HEK293 (cell line): Measurements from ENCODE around the gene ERBB4.

Experiments
- CTCF ChIA-PET: fragments of 350-600 bp; formaldehyde crosslinking; extraction: SDS; loops from one replicate; lab custom pipeline; 2021; ENCODE audit warnings: antibody characterized with exemption; lab: Yijun Ruan, JAX
- POLR2A ChIA-PET: fragments of 300-600 bp; formaldehyde crosslinking; extraction: SDS; loops from one replicate; lab custom pipeline; 2020; ENCODE audit warnings: antibody characterized with exemption, inconsistent platforms; lab: Yijun Ruan, JAX
- H3K27ac ChIP-seq: fragments of 200-500 bp; sonication (Bioruptor generic); 2 replicates; pipeline ENCODE4 v1.5.1; 2014; ENCODE audit warnings: low read depth, low read length, control low read depth, inconsistent platforms; ENCODE audit errors: extremely low read depth
- H3K36me3 ChIP-seq, 2 experiments: fragments of 200-500 bp in 1 of 2; sonication (Bioruptor generic) in 1 of 2; 1 replicate in 1 of 2; 2 replicates in 1 of 2; pipeline ENCODE4 v1.5.1; 2014 to 2017; ENCODE audit warnings: inconsistent platforms in 2 of 2, low read length in 2 of 2; ENCODE audit not compliant: control insufficient read depth in 2 of 2, insufficient read depth in 1 of 2
- H3K4me1 ChIP-seq: fragments of 200-500 bp; sonication (Bioruptor generic); 2 replicates; pipeline ENCODE4 v1.5.1; 2014; ENCODE audit warnings: mild to moderate bottlenecking, low read length, inconsistent platforms; ENCODE audit not compliant: control insufficient read depth, insufficient read depth
- H3K4me3 ChIP-seq: 2 replicates; pipeline ENCODE4 v1.5.1; 2011; ENCODE audit warnings: low read depth, mild to moderate bottlenecking, control low read depth, low read length, moderate library complexity
- H3K9me3 ChIP-seq: fragments of 200-500 bp; sonication (Bioruptor generic); 2 replicates; pipeline ENCODE4 v1.5.1; 2014; ENCODE audit warnings: low read depth, low read length, inconsistent platforms; ENCODE audit not compliant: control insufficient read depth, insufficient read depth
- GLI4 ChIP-seq: fragments of 450-650 bp; formaldehyde crosslinking; IDR thresholded peaks from 2 replicates; pipeline ENCODE4 v1.5.1; 2016; ENCODE audit warnings: missing biosample characterization, missing genetic modification characterization
- GLIS1 ChIP-seq: fragments of 450-650 bp; formaldehyde crosslinking; IDR thresholded peaks from 2 replicates; pipeline ENCODE4 v1.5.1; 2016; ENCODE audit warnings: missing biosample characterization, missing genetic modification characterization
- HOXC10 ChIP-seq: sonication (generic); formaldehyde crosslinking; IDR thresholded peaks from 2 replicates; pipeline ENCODE4 v1.8.1; 2023; ENCODE audit warnings: mild to moderate bottlenecking, missing genetic modification reagents
- KLF1 ChIP-seq: fragments of 450-650 bp; formaldehyde crosslinking; IDR thresholded peaks from 2 replicates; pipeline ENCODE4 v1.5.1; 2016; ENCODE audit warnings: missing biosample characterization, missing genetic modification characterization
- KLF8 ChIP-seq: fragments of 450-650 bp; formaldehyde crosslinking; IDR thresholded peaks from 2 replicates; pipeline ENCODE4 v1.5.1; 2016; ENCODE audit warnings: missing biosample characterization, missing genetic modification characterization
- SP2 ChIP-seq: fragments of 450-650 bp; formaldehyde crosslinking; IDR thresholded peaks from 2 replicates; pipeline ENCODE4 v1.5.1; 2016; ENCODE audit warnings: missing biosample characterization, missing genetic modification characterization
- ZBTB20 ChIP-seq: fragments of 450-650 bp; formaldehyde crosslinking; IDR thresholded peaks from 2 replicates; pipeline ENCODE4 v1.5.1; 2016; ENCODE audit warnings: missing biosample characterization, missing genetic modification characterization
- ZBTB8A ChIP-seq: fragments of 450-650 bp; formaldehyde crosslinking; IDR thresholded peaks from 2 replicates; pipeline ENCODE4 v1.5.1; 2016; ENCODE audit warnings: missing biosample characterization, missing genetic modification characterization
- ZEB2 ChIP-seq: fragments of 450-650 bp; formaldehyde crosslinking; IDR thresholded peaks from 2 replicates; pipeline ENCODE4 v1.5.1; 2016; ENCODE audit warnings: missing biosample characterization, missing genetic modification characterization
- ZFP37 ChIP-seq: fragments of 450-650 bp; formaldehyde crosslinking; IDR thresholded peaks from 2 replicates; pipeline ENCODE4 v1.5.1; 2016; ENCODE audit warnings: missing biosample characterization, missing genetic modification characterization
- ZNF335 ChIP-seq: fragments of 450-650 bp; formaldehyde crosslinking; conservative IDR thresholded peaks from 2 replicates; pipeline ENCODE4 v1.5.1; 2016; ENCODE audit warnings: missing biosample characterization, missing genetic modification characterization
- ZNF341 ChIP-seq: fragments of 450-650 bp; formaldehyde crosslinking; IDR thresholded peaks from 2 replicates; pipeline ENCODE4; 2016; ENCODE audit warnings: low read depth, missing biosample characterization, missing genetic modification characterization
- ZNF394 ChIP-seq: fragments of 450-650 bp; formaldehyde crosslinking; IDR thresholded peaks from 2 replicates; pipeline ENCODE4 v1.5.1; 2016; ENCODE audit warnings: missing biosample characterization, missing genetic modification characterization, mild to moderate bottlenecking, moderate library complexity, borderline replicate concordance
- ZNF423 ChIP-seq: fragments of 450-650 bp; formaldehyde crosslinking; IDR thresholded peaks from 2 replicates; pipeline ENCODE4 v1.5.1; 2016; ENCODE audit warnings: missing biosample characterization, missing genetic modification characterization
- TF ChIP-seq, protein P1 (sequence below): fragments of 450-650 bp; formaldehyde crosslinking; IDR thresholded peaks from 2 replicates; pipeline ENCODE4 v1.5.1; 2016; ENCODE audit warnings: missing biosample characterization, missing genetic modification characterization
- TF ChIP-seq, protein P2 (sequence below): fragments of 450-650 bp; formaldehyde crosslinking; IDR thresholded peaks from 2 replicates; pipeline ENCODE4 v1.5.1; 2016; ENCODE audit warnings: missing biosample characterization, missing genetic modification characterization
- TF ChIP-seq, protein P3 (sequence below): fragments of 450-650 bp; formaldehyde crosslinking; IDR thresholded peaks from 2 replicates; pipeline ENCODE4 v1.5.1; 2017; ENCODE audit warnings: missing biosample characterization, mild to moderate bottlenecking, missing genetic modification characterization, moderate library complexity
- TF ChIP-seq, protein P4 (sequence below): fragments of 450-650 bp; formaldehyde crosslinking; optimal IDR thresholded peaks from 2 replicates; pipeline ENCODE3; 2016; ENCODE audit warnings: missing biosample characterization, mild to moderate bottlenecking, missing genetic modification characterization
- TF ChIP-seq, protein P5 (sequence below): fragments of 450-650 bp; IDR thresholded peaks from 2 replicates; pipeline ENCODE4 v1.5.1; 2018; ENCODE audit warnings: missing biosample characterization, missing genetic modification characterization
- TF ChIP-seq, protein P6 (sequence below): fragments of 450-650 bp; formaldehyde crosslinking; IDR thresholded peaks from 2 replicates; pipeline ENCODE4 v1.5.1; 2016; ENCODE audit warnings: missing biosample characterization, missing genetic modification characterization

The ERBB4 gene

DNA sequence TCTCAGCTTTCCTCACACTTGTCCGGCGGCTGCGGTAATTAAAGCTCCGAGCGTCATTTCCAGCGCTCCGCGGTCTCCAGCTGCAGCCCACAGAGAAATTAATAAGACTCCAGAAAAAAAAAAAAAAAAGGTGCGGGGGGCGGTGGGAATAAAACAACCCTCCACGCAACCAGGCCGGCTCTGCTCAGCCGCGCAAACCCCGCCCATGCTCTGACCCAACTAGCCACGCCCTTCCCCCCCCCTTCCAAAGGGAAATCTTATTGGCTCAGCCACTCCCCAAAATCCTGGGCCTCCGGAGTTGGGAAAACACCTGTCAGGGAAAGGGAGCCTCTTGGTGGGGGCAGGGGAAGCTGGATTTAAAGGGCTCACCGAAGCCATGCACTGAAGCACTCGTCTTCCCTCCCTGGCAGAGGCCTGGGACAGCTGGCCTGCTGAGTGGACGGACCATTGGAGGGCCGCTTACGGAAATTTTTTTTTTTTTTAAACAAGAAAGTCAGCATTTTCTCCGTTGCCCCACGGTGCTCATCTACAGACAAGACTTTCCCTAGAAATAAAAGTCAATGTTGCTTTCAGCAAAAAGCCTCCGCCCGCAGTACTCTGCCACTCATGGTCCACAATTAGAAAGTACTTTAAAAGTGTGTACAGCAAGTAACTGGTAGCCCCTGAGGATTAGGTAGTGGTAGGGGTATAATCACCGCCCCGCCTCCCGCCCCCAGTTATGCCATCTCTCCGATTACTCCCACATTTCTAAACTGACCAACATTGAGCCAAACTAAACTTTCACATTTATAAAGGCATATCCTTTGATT is 674 bp upstream of the ERBB4 start (continued):
- no peak for TF ChIP-seq HOXC10
- peak; percentile 18; the same call in 1 of the 2 replicates for TF ChIP-seq GLIS1 (tag by site-specific recombination)
- TF ChIP-seq, protein P1, sequence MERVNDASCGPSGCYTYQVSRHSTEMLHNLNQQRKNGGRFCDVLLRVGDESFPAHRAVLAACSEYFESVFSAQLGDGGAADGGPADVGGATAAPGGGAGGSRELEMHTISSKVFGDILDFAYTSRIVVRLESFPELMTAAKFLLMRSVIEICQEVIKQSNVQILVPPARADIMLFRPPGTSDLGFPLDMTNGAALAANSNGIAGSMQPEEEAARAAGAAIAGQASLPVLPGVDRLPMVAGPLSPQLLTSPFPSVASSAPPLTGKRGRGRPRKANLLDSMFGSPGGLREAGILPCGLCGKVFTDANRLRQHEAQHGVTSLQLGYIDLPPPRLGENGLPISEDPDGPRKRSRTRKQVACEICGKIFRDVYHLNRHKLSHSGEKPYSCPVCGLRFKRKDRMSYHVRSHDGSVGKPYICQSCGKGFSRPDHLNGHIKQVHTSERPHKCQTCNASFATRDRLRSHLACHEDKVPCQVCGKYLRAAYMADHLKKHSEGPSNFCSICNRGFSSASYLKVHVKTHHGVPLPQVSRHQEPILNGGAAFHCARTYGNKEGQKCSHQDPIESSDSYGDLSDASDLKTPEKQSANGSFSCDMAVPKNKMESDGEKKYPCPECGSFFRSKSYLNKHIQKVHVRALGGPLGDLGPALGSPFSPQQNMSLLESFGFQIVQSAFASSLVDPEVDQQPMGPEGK (tag by site-specific recombination): peak; percentile 50; the same call in 1 of the 2 replicates
- TF ChIP-seq KLF1: 0 out of 2 replicates have a peak, but pooled peaks have one; percentile 23
- TF ChIP-seq SP2 (tag by site-specific recombination): peak; percentile 22
- TF ChIP-seq, protein P2, sequence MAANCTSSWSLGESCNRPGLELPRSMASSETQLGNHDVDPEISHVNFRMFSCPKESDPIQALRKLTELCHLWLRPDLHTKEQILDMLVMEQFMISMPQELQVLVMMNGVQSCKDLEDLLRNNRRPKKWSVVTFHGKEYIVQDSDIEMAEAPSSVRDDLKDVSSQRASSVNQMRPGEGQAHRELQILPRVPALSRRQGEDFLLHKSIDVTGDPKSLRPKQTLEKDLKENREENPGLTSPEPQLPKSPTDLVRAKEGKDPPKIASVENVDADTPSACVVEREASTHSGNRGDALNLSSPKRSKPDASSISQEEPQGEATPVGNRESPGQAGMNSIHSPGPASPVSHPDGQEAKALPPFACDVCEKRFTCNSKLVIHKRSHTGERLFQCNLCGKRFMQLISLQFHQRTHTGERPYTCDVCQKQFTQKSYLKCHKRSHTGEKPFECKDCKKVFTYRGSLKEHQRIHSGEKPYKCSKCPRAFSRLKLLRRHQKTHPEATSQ (tag by site-specific recombination): no peak
- peak; percentile 68 for TF ChIP-seq ZNF341 (tag by site-specific recombination)
- peak; percentile 51; the same call in 1 of the 2 replicates for TF ChIP-seq ZNF394 (tag by site-specific recombination)
- TF ChIP-seq ZEB2: 0 out of 2 replicates have a peak, but pooled peaks have one; percentile 28
- TF ChIP-seq, all 188 proteins: peak for 17

DNA sequence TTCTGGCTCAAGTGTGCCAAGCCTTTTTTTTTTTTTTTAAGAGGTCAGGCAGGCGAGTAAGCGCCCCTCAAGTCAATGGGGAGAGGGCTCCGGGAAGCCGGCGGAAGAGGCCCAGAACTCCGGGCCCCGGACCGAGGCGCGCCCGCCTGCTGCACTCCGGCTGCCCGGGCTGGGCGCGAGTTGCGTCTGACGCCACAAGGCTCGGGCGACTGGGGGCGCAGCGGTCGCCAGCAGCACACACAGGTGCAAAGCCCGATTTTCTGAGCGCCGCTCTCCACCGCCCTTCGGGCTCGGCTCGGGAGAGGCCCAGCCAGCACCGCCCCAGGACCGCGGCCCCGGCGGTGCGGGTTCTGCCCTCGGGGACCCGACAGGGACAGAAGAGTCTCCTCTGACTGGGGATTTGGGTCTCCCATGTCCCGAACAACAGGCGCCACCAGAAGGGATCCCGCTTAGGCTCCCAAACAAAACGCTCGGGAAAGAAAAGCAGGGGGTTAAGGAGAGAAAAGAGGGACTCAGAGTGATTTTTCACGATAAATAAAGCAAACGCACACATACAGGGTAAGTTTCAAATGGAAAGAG is 787 bp downstream of the ERBB4 start:
- TF ChIP-seq, protein P3, sequence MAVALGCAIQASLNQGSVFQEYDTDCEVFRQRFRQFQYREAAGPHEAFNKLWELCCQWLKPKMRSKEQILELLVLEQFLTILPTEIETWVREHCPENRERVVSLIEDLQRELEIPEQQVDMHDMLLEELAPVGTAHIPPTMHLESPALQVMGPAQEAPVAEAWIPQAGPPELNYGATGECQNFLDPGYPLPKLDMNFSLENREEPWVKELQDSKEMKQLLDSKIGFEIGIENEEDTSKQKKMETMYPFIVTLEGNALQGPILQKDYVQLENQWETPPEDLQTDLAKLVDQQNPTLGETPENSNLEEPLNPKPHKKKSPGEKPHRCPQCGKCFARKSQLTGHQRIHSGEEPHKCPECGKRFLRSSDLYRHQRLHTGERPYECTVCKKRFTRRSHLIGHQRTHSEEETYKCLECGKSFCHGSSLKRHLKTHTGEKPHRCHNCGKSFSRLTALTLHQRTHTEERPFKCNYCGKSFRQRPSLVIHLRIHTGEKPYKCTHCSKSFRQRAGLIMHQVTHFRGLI (tag by site-specific recombination): peak; percentile 66
- TF ChIP-seq GLI4 (tag by site-specific recombination) (no peak), ZBTB20 (tag by site-specific recombination) (peak; percentile 44; the same call in 1 of the 2 replicates), ZNF335 (tag by site-specific recombination) (peak; percentile 27; the same call in 1 of the 2 replicates), ZNF423 (tag by site-specific recombination) (no peak), ZFP37 (tag by site-specific recombination) (no peak), KLF8 (peak; percentile 24; the same call in 1 of the 2 replicates), ZBTB8A (tag by site-specific recombination) (peak; percentile 83)
- TF ChIP-seq, protein P4, sequence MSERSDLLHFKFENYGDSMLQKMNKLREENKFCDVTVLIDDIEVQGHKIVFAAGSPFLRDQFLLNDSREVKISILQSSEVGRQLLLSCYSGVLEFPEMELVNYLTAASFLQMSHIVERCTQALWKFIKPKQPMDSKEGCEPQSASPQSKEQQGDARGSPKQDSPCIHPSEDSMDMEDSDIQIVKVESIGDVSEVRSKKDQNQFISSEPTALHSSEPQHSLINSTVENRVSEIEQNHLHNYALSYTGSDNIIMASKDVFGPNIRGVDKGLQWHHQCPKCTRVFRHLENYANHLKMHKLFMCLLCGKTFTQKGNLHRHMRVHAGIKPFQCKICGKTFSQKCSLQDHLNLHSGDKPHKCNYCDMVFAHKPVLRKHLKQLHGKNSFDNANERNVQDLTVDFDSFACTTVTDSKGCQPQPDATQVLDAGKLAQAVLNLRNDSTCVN (tag by site-specific recombination): peak; percentile 59
- TF ChIP-seq, protein P5, sequence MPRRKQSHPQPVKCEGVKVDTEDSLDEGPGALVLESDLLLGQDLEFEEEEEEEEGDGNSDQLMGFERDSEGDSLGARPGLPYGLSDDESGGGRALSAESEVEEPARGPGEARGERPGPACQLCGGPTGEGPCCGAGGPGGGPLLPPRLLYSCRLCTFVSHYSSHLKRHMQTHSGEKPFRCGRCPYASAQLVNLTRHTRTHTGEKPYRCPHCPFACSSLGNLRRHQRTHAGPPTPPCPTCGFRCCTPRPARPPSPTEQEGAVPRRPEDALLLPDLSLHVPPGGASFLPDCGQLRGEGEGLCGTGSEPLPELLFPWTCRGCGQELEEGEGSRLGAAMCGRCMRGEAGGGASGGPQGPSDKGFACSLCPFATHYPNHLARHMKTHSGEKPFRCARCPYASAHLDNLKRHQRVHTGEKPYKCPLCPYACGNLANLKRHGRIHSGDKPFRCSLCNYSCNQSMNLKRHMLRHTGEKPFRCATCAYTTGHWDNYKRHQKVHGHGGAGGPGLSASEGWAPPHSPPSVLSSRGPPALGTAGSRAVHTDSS: no peak
- TF ChIP-seq, protein P6, sequence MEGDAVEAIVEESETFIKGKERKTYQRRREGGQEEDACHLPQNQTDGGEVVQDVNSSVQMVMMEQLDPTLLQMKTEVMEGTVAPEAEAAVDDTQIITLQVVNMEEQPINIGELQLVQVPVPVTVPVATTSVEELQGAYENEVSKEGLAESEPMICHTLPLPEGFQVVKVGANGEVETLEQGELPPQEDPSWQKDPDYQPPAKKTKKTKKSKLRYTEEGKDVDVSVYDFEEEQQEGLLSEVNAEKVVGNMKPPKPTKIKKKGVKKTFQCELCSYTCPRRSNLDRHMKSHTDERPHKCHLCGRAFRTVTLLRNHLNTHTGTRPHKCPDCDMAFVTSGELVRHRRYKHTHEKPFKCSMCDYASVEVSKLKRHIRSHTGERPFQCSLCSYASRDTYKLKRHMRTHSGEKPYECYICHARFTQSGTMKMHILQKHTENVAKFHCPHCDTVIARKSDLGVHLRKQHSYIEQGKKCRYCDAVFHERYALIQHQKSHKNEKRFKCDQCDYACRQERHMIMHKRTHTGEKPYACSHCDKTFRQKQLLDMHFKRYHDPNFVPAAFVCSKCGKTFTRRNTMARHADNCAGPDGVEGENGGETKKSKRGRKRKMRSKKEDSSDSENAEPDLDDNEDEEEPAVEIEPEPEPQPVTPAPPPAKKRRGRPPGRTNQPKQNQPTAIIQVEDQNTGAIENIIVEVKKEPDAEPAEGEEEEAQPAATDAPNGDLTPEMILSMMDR (tag by site-specific recombination): peak; percentile 57; the same call in 1 of the 2 replicates
- Histone ChIP-seq H3K4me3 (peak overlapping the region; percentile 76), H3K9me3 (no peaks in the 10 kb centered on the region), H3K36me3 (no peaks in the 10 kb centered on the region), H3K27ac (peak overlapping the region; percentile 92), H3K4me1 (peaks cover 18% of the 10 kb centered on the region)
- CTCF ChIA-PET: interaction anchor here (0.6 to 1.5 kb wide), 4 partner anchors 30 to 511 kb away, joined by 3 to 5 read pairs (median 3); no protein-coding TSS in a partner anchor
- POLR2A ChIA-PET: interaction anchor here (0.6 kb wide), 1 partner anchor 1410 kb away, joined by 6 read pairs; no protein-coding TSS in a partner anchor
